GM18511 (cell line): ENCODE data around the gene FANCF.
A peak's percentile ranks its signal among the peaks of the same experiment; 100 is the strongest.

Source experiments
- ATAC-seq: cut with Tn5 transposase; IDR thresholded peaks from one replicate; pipeline ENCODE4 v1.9.1; 2021; ENCODE audit warnings: mild to moderate bottlenecking, moderate library complexity; ENCODE audit not compliant: unreplicated experiment

FANCF gene

GRCh38 chr11:22626573-22627239 is 1.1 kb upstream of the FANCF start:
- no peak for ATAC-seq

- ATAC-seq, result peak; percentile 65
Observed at GRCh38 chr11:22624742-22625447, 728 bp downstream of the FANCF start.

GRCh38 chr11:22617868-22618267 is 7.8 kb downstream of the FANCF start:
- ATAC-seq, result no peak

- no peak for ATAC-seq
Observed at GRCh38 chr11:22603933-22604332, 21.7 kb downstream of the FANCF start.

GRCh38 chr11:22602504-22602903 is 23.1 kb downstream of the FANCF start:
- ATAC-seq, result no peak

- no peak for ATAC-seq
Observed at GRCh38 chr11:22599458-22599857, 26.2 kb downstream of the FANCF start.

- ATAC-seq, result no peak
Observed at GRCh38 chr11:22597062-22597461, 28.6 kb downstream of the FANCF start.

- ATAC-seq, result no peak
Observed at GRCh38 chr11:22584976-22585375, 40.6 kb downstream of the FANCF start.

GRCh38 chr11:22583963-22584492 is 41.6 kb downstream of the FANCF start:
- ATAC-seq, result no peak

GRCh38 chr11:22582151-22582410 is 43.5 kb downstream of the FANCF start:
- no peak for ATAC-seq

- ATAC-seq, result no peak
Observed at GRCh38 chr11:22581354-22582150, 44.1 kb downstream of the FANCF start.

GRCh38 chr11:22577854-22578253 is 47.8 kb downstream of the FANCF start:
- ATAC-seq, result peak; percentile 55
